Rectal smooth muscle tissue (tissue), 1 donor: ENCODE measurements around the gene CCDC197.

Source experiments
- H3K27ac ChIP-seq: one replicate; pipeline ENCODE4 v1.7.0; 2013; ENCODE audit warnings: low read depth, low read length, inconsistent platforms
- H3K27me3 ChIP-seq: one replicate; pipeline ENCODE4 v1.7.0; 2013; ENCODE audit warnings: low read length; ENCODE audit not compliant: control insufficient read depth, insufficient read depth
- H3K36me3 ChIP-seq: one replicate; pipeline ENCODE4 v1.7.0; 2013; ENCODE audit warnings: low read length; ENCODE audit not compliant: control insufficient read depth, insufficient read depth
- H3K4me1 ChIP-seq: one replicate; pipeline ENCODE4 v1.7.0; 2013; ENCODE audit warnings: low read length; ENCODE audit not compliant: control insufficient read depth, insufficient read depth
- H3K4me3 ChIP-seq: one replicate; pipeline ENCODE4 v1.7.0; 2013; ENCODE audit warnings: low read length
- H3K9ac ChIP-seq: one replicate; pipeline ENCODE4 v1.7.0; 2013; ENCODE audit warnings: low read length

The CCDC197 gene

GRCh38 chr14:93964820-93965286 is 32.2 kb upstream of the CCDC197 start:
- peak overlapping the region; percentile 38 for H3K27ac ChIP-seq
- no peak overlapping the region for H3K9ac ChIP-seq
- no peaks in the 10 kb centered on the region for H3K27me3 ChIP-seq
- no peak overlapping the region for H3K4me3 ChIP-seq
- peaks cover 4% of the 10 kb centered on the region for H3K36me3 ChIP-seq
- peaks cover 17% of the 10 kb centered on the region for H3K4me1 ChIP-seq

- Histone ChIP-seq H3K9ac (no peak overlapping the region), H3K36me3 (peaks cover 4% of the 10 kb centered on the region), H3K4me3 (no peak overlapping the region), H3K27me3 (no peaks in the 10 kb centered on the region), H3K4me1 (peaks cover 17% of the 10 kb centered on the region), H3K27ac (peak overlapping the region; percentile 38)
These were observed 31.7 kb upstream of the CCDC197 start for GRCh38 chr14:93965287-93965821.

GRCh38 chr14:93965946-93966474 is 31.1 kb upstream of the CCDC197 start:
- H3K27me3 ChIP-seq: no peaks in the 10 kb centered on the region
- peaks cover 17% of the 10 kb centered on the region for H3K4me1 ChIP-seq
- H3K4me3 ChIP-seq: no peak overlapping the region
- peaks cover 4% of the 10 kb centered on the region for H3K36me3 ChIP-seq
- H3K27ac ChIP-seq: peak overlapping the region; percentile 38
- H3K9ac ChIP-seq: no peak overlapping the region

GRCh38 chr14:93967637-93968250 is 29.4 kb upstream of the CCDC197 start:
- Histone ChIP-seq H3K36me3 (peaks cover 4% of the 10 kb centered on the region), H3K9ac (no peak overlapping the region), H3K4me3 (no peak overlapping the region), H3K27me3 (no peaks in the 10 kb centered on the region), H3K27ac (no peak overlapping the region), H3K4me1 (peaks cover 29% of the 10 kb centered on the region)

- H3K4me1 ChIP-seq: peaks cover 26% of the 10 kb centered on the region
- H3K4me3 ChIP-seq: no peak overlapping the region
- H3K27me3 ChIP-seq: no peaks in the 10 kb centered on the region
- H3K36me3 ChIP-seq: peaks cover under 1% of the 10 kb centered on the region
- no peak overlapping the region for H3K9ac ChIP-seq
- H3K27ac ChIP-seq: peak overlapping the region; percentile 52
These were observed 27.8 kb upstream of the CCDC197 start for GRCh38 chr14:93969082-93969828.

- peak overlapping the region; percentile 52 for H3K27ac ChIP-seq
- H3K9ac ChIP-seq: no peak overlapping the region
- peak overlapping the region; percentile 64 for H3K4me3 ChIP-seq
- no peaks in the 10 kb centered on the region for H3K36me3 ChIP-seq
- H3K4me1 ChIP-seq: peaks cover 26% of the 10 kb centered on the region
- H3K27me3 ChIP-seq: no peaks in the 10 kb centered on the region
These were observed 26.5 kb upstream of the CCDC197 start for GRCh38 chr14:93970585-93970964.

- Histone ChIP-seq H3K36me3 (no peaks in the 10 kb centered on the region), H3K27ac (peak overlapping the region; percentile 52), H3K4me1 (peaks cover 22% of the 10 kb centered on the region), H3K4me3 (peak overlapping the region; percentile 64), H3K9ac (no peak overlapping the region), H3K27me3 (no peaks in the 10 kb centered on the region)
These were observed 26.0 kb upstream of the CCDC197 start for GRCh38 chr14:93970965-93971634.

- H3K4me3 ChIP-seq: peak overlapping the region; percentile 64
- no peaks in the 10 kb centered on the region for H3K27me3 ChIP-seq
- peak overlapping the region; percentile 52 for H3K27ac ChIP-seq
- no peak overlapping the region for H3K9ac ChIP-seq
- H3K36me3 ChIP-seq: no peaks in the 10 kb centered on the region
- peaks cover 21% of the 10 kb centered on the region for H3K4me1 ChIP-seq
These were observed 25.5 kb upstream of the CCDC197 start for GRCh38 chr14:93971635-93972027.

- Histone ChIP-seq H3K36me3 (no peaks in the 10 kb centered on the region), H3K27ac (peak overlapping the region; percentile 92), H3K9ac (no peak overlapping the region), H3K27me3 (no peaks in the 10 kb centered on the region), H3K4me1 (peaks cover 30% of the 10 kb centered on the region), H3K4me3 (peak overlapping the region; percentile 17)
These were observed 24.4 kb upstream of the CCDC197 start for GRCh38 chr14:93972618-93973205.

GRCh38 chr14:93973607-93974006 is 23.5 kb upstream of the CCDC197 start:
- H3K27ac ChIP-seq: peak overlapping the region; percentile 92
- peaks cover 35% of the 10 kb centered on the region for H3K4me1 ChIP-seq
- H3K36me3 ChIP-seq: no peaks in the 10 kb centered on the region
- H3K27me3 ChIP-seq: no peaks in the 10 kb centered on the region
- H3K9ac ChIP-seq: no peak overlapping the region
- H3K4me3 ChIP-seq: peak overlapping the region; percentile 19

GRCh38 chr14:93974299-93974698 is 22.8 kb upstream of the CCDC197 start:
- Histone ChIP-seq H3K9ac (peak overlapping the region; percentile 17), H3K4me1 (peaks cover 35% of the 10 kb centered on the region), H3K4me3 (peak overlapping the region; percentile 78), H3K27ac (peak overlapping the region; percentile 92), H3K36me3 (no peaks in the 10 kb centered on the region), H3K27me3 (no peaks in the 10 kb centered on the region)

GRCh38 chr14:93974833-93975232 is 22.3 kb upstream of the CCDC197 start:
- peak overlapping the region; percentile 78 for H3K4me3 ChIP-seq
- H3K27ac ChIP-seq: peak overlapping the region; percentile 92
- no peaks in the 10 kb centered on the region for H3K36me3 ChIP-seq
- H3K4me1 ChIP-seq: peaks cover 30% of the 10 kb centered on the region
- H3K9ac ChIP-seq: peak overlapping the region; percentile 49
- H3K27me3 ChIP-seq: no peaks in the 10 kb centered on the region
